Body of pancreas (tissue), 4 donors: ENCODE measurements around the gene TTYH1. TPM values are rescaled to one million over a fixed set of nuclear protein-coding genes. Genes with fewer than 3 reads are reported as not detected.

Source experiments
- ATAC-seq: fragments of 150-250 bp; one replicate; pipeline ENCODE4 v1.9.1; 2016
- DNase-seq, 4 donors: peaks; one replicate each; pipeline ENCODE4 v3.0.0-alpha.2; 2019
- H3K27ac ChIP-seq, 4 donors: fragments of 200-600 bp; sonication (generic); 1 replicate in 3 of 4; 2 replicates in 1 of 4; pipeline versions ENCODE4 v1.5.1 to v1.6.1; 2016 to 2019; ENCODE audit warnings: mild to moderate bottlenecking in 1 of 4, mixed read lengths in 1 of 4, moderate library complexity in 1 of 4
- H3K27me3 ChIP-seq, 2 donors: fragments of 200-600 bp; sonication (generic); one replicate each; pipeline ENCODE4 v1.6.0; 2016; ENCODE audit warnings: mild to moderate bottlenecking in 1 of 2
- H3K36me3 ChIP-seq, 2 donors: fragments of 200-600 bp; sonication (generic); replicated peaks in 1 of 2; 2 replicates each; pipeline ENCODE4 v1.5.1; 2016; ENCODE audit warnings: low read depth in 2 of 2; ENCODE audit not compliant: insufficient read depth in 1 of 2
- H3K4me1 ChIP-seq: fragments of 200-600 bp; sonication (generic); one replicate; pipeline ENCODE4 v1.6.0; 2016
- H3K4me3 ChIP-seq, 2 donors: fragments of 200-600 bp; sonication (generic); 1 replicate in 1 of 2; 2 replicates in 1 of 2; pipeline ENCODE4 v1.5.1; 2016 to 2019
- H3K9me3 ChIP-seq, 3 donors: fragments of 200-600 bp; sonication (generic); 1 replicate in 2 of 3; 2 replicates in 1 of 3; pipeline ENCODE4 v1.5.1; 2016
- POLR2A ChIP-seq, 3 donors: fragments of 450-650 bp; IDR thresholded peaks; one replicate each; pipeline ENCODE4 v1.6.1; 2016; ENCODE audit warnings: antibody characterized with exemption in 3 of 3, mild to moderate bottlenecking in 2 of 3
- WGBS, 2 donors: methylation state at CpG; one replicate each; pipeline ENCODE4 v1.1.5; 2017; 5-methylcytosine and 5-hydroxymethylcytosine counted together
- intact Hi-C: fragments of 100-400 bp; cut with DNase I; formaldehyde crosslinking; loops from one replicate; pipeline ENCODE4 v1.15.1; 2023
- total RNA-seq, 2 donors: library from RNA; depleted of rRNA; stranded (reverse); fragments of >200 nt; gene quantifications; one replicate each; pipeline ENCODE4 v1.1.0, GENCODE V29; 2016
- TF ChIP-seq, protein P1 (sequence below), 7 experiments: fragments of 450-650 bp in 4 of 7; fragments of 200-600 bp in 3 of 7; sonication (generic) in 3 of 7; IDR thresholded peaks; one replicate each; pipeline ENCODE4 v1.5.1; 2016 to 2019; ENCODE audit warnings: antibody characterized with exemption in 7 of 7

Gene TTYH1
- total RNA-seq, 2 donors from 2014 or later = 20.5 to 88.7 TPM

GRCh38 chr19:54473892-54474372 is 58.7 kb downstream of the TTYH1 start:
- H3K9me3 ChIP-seq = no peaks in the 10 kb centered on the region
- DNase-seq (no peak), ATAC-seq (no peak)
- H3K27me3 ChIP-seq = no peaks in the 10 kb centered on the region
- TF ChIP-seq POLR2A (IDR thresholded peaks at IDR 0.05) = no peak
- intact Hi-C loops = no loop called here
- WGBS, 2 donors = 85 to 92% methylated on average over 6 of the region's 6 CpGs
- peaks cover 37% of the 10 kb centered on the region for H3K4me1 ChIP-seq
- H3K4me3 ChIP-seq = no peak overlapping the region
- H3K36me3 ChIP-seq = no peaks in the 10 kb centered on the region
- peak overlapping the region in 3 of 4 donors; percentile 58 to 82 (median 68) for H3K27ac ChIP-seq

- TF ChIP-seq, protein P1, sequence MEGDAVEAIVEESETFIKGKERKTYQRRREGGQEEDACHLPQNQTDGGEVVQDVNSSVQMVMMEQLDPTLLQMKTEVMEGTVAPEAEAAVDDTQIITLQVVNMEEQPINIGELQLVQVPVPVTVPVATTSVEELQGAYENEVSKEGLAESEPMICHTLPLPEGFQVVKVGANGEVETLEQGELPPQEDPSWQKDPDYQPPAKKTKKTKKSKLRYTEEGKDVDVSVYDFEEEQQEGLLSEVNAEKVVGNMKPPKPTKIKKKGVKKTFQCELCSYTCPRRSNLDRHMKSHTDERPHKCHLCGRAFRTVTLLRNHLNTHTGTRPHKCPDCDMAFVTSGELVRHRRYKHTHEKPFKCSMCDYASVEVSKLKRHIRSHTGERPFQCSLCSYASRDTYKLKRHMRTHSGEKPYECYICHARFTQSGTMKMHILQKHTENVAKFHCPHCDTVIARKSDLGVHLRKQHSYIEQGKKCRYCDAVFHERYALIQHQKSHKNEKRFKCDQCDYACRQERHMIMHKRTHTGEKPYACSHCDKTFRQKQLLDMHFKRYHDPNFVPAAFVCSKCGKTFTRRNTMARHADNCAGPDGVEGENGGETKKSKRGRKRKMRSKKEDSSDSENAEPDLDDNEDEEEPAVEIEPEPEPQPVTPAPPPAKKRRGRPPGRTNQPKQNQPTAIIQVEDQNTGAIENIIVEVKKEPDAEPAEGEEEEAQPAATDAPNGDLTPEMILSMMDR (IDR thresholded peaks at IDR 0.05) = no peak
- no peak for TF ChIP-seq POLR2A (IDR thresholded peaks at IDR 0.05)
- no peaks in the 10 kb centered on the region for H3K9me3 ChIP-seq
- peaks cover 19% of the 10 kb centered on the region for H3K4me1 ChIP-seq
- WGBS, 2 donors = 87 to 89% methylated on average over 10 to 11 of the region's 11 CpGs
- H3K36me3 ChIP-seq = no peaks in the 10 kb centered on the region
- ATAC-seq = no peak
- intact Hi-C loops = no loop called here
- H3K27ac ChIP-seq = no peak overlapping the region
- no peak for DNase-seq
- H3K4me3 ChIP-seq = no peak overlapping the region
- H3K27me3 ChIP-seq = no peaks in the 10 kb centered on the region
These were observed 60.4 kb downstream of the TTYH1 start for GRCh38 chr19:54475706-54476105.

DNA sequence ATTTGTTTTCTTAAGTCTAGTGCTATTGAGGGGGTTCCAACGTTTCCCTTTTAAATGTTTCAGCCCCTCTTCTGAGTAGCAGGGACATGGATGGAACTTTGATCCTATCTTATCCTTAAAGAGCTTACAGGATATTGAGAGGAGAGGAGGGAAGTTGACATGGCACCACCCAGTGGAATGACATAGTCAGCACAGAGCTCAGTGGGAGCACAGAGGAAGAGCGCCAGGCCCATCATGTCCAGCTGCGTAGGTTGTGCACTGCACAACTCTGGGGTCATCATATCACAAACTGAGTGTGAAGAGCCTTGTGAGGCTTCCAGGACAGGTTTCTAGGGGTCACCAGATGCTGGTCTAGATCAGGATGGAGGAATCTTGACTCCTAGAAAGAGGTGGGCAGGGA is 62.4 kb downstream of the TTYH1 start:
- DNase-seq (no peak), ATAC-seq (no peak)
- Histone ChIP-seq H3K27ac (no peak overlapping the region), H3K4me3 (no peak overlapping the region), H3K27me3 (no peaks in the 10 kb centered on the region), H3K36me3 (no peaks in the 10 kb centered on the region), H3K4me1 (peaks cover 10% of the 10 kb centered on the region), H3K9me3 (no peaks in the 10 kb centered on the region)
- WGBS, 2 donors = 62 to 73% methylated on average over 3 of the region's 3 CpGs
- no peak for TF ChIP-seq POLR2A (IDR thresholded peaks at IDR 0.05)
- TF ChIP-seq, protein P1 (IDR thresholded peaks at IDR 0.05) = no peak
- intact Hi-C loops = no loop called here

- H3K4me3 ChIP-seq = no peak overlapping the region
- intact Hi-C loops = no loop called here
- H3K27ac ChIP-seq = no peak overlapping the region
- 22 to 28% methylated on average over 9 to 10 of the region's 10 CpGs for WGBS, 2 donors
- ATAC-seq (peak; percentile 49), DNase-seq (peak in 3 of 4 donors; percentile 22 to 28 (median 25))
- no peaks in the 10 kb centered on the region for H3K27me3 ChIP-seq
- peaks cover under 1% of the 10 kb centered on the region for H3K4me1 ChIP-seq
- no peak for TF ChIP-seq POLR2A (IDR thresholded peaks at IDR 0.05)
- TF ChIP-seq, protein P1 (IDR thresholded peaks at IDR 0.05) = peak; percentile 28 to 61 (median 53)
- H3K36me3 ChIP-seq = no peaks in the 10 kb centered on the region
- H3K9me3 ChIP-seq = no peaks in the 10 kb centered on the region
These were observed 63.5 kb downstream of the TTYH1 start for GRCh38 chr19:54478677-54479266.

GRCh38 chr19:54480051-54480450 is 64.8 kb downstream of the TTYH1 start:
- no peaks in the 10 kb centered on the region for H3K4me1 ChIP-seq
- ATAC-seq = no peak
- intact Hi-C loops = loop anchor here (10.0 kb wide), 1 partner anchor 195 kb away; no protein-coding TSS in a partner anchor
- DNase-seq = no peak
- 71 to 81% methylated on average over 2 of the region's 2 CpGs for WGBS, 2 donors
- no peak overlapping the region for H3K27ac ChIP-seq
- H3K9me3 ChIP-seq = no peaks in the 10 kb centered on the region
- no peaks in the 10 kb centered on the region for H3K36me3 ChIP-seq
- H3K27me3 ChIP-seq = peaks cover 0 to 5% of the 10 kb centered on the region in 2 donors
- TF ChIP-seq, protein P1 (IDR thresholded peaks at IDR 0.05) = no peak
- no peak for TF ChIP-seq POLR2A (IDR thresholded peaks at IDR 0.05)
- H3K4me3 ChIP-seq = no peak overlapping the region
